GM12801 (cell line): ENCODE data around the gene RMI2.

Source experiments
- TF ChIP-seq, protein P1 (sequence below): IDR thresholded peaks from one replicate; pipeline ENCODE4 v1.5.1; 2011; ENCODE audit warnings: control low read depth; ENCODE audit not compliant: insufficient read length; ENCODE audit errors: extremely low read depth

The RMI2 gene

DNA sequence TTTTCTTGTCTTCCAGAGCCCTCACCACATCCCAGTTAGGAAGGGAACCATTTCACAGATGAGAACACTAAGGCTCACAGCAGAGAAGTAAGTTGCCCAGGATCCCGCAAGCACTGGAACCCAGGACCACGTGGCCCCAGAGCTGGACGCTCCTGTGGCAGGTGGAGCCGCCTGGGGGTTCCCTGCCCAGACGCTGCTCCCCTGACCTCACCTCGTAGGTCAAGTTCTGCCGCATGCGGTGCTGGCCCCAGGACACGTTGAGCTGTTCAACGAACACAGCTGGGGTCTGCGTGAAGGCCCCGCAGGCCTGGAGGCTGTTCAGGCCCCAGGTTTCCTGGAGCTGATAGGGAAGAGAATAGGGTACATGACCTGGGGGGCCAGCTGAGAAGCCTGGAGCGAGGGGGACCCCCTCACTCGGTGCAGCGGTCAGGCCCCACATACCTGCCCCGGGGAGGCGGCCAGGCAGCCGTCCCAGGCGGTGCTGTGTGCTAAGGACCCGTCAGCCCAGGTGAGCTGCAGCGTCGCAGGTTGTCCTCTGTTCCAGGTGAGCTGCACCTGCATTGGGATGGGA, 54.1 kb downstream of the RMI2 start:
- TF ChIP-seq, protein P1, sequence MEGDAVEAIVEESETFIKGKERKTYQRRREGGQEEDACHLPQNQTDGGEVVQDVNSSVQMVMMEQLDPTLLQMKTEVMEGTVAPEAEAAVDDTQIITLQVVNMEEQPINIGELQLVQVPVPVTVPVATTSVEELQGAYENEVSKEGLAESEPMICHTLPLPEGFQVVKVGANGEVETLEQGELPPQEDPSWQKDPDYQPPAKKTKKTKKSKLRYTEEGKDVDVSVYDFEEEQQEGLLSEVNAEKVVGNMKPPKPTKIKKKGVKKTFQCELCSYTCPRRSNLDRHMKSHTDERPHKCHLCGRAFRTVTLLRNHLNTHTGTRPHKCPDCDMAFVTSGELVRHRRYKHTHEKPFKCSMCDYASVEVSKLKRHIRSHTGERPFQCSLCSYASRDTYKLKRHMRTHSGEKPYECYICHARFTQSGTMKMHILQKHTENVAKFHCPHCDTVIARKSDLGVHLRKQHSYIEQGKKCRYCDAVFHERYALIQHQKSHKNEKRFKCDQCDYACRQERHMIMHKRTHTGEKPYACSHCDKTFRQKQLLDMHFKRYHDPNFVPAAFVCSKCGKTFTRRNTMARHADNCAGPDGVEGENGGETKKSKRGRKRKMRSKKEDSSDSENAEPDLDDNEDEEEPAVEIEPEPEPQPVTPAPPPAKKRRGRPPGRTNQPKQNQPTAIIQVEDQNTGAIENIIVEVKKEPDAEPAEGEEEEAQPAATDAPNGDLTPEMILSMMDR, result no peak

DNA sequence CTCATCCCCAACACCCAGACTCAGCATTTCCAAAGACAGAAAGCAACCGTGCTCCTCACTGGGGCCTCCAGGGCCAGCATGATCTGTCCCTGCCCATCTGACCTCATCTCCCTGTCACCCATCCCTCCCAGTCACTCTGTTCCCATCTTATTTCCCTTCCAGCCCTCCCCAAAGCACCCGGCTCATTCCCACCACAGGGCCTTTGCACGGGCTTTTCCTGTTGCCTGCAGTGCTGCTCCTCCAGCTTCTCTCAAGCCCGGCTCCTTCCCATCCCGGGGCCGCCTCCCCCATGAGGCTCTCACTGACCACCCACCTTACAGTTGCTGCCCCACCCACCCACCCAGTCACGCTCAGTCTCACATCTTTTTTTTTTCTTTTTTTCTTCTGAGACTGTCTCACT, 54.8 kb downstream of the RMI2 start:
- TF ChIP-seq, protein P1, result no peak
